A549 (cell line): ENCODE data around the gene PRDM11. TPM values are rescaled to one million over a fixed set of nuclear protein-coding genes. Genes with fewer than 3 reads are reported as not detected.

ENCODE experiments used
- ATAC-seq, 2 experiments: fragments of 200-7000 bp in 1 of 2; fragments of >200 bp in 1 of 2; cut with Nextera tagmentation in 1 of 2; cut with Tn5 transposase in 1 of 2; 3 replicates each; pipeline versions ENCODE4 v1.8.0 to v1.9.1; 2018 to 2020; ENCODE audit warnings: mild to moderate bottlenecking in 1 of 2, moderate library complexity in 1 of 2
- CTCF ChIA-PET: fragments of 300-600 bp; sonication (Branson Sonifier 250); formaldehyde crosslinking; extraction: SDS; loops from one replicate; lab custom pipeline; 2021; ENCODE audit warnings: antibody characterized with exemption, inconsistent platforms; lab: Yijun Ruan, JAX
- POLR2A ChIA-PET: fragments of 350-600 bp; formaldehyde crosslinking; extraction: SDS; loops from one replicate; lab custom pipeline; 2021; ENCODE audit warnings: antibody characterized with exemption, inconsistent platforms; lab: Yijun Ruan, JAX
- DNase-seq, 2 experiments: peaks; one replicate each; pipeline versions ENCODE4 v3.0.0 to v3.0.0-alpha.2; 2011 to 2016; ENCODE audit warnings: low read depth in 1 of 2, low spot score in 1 of 2
- FAIRE-seq: peaks from 2 replicates; lab custom pipeline; 2011; peaks lifted over from hg19 to GRCh38; lab: Jason Lieb, UNC
- H3K27ac ChIP-seq, 2 experiments: fragments of >200 bp; sonication (Bioruptor Twin); formaldehyde crosslinking; 3 replicates each; pipeline ENCODE4 v1.5.1; 2016 to 2017
- H3K4me1 ChIP-seq: fragments of >200 bp; sonication (Bioruptor Twin); formaldehyde crosslinking; 3 replicates; pipeline ENCODE4 v1.6.1; 2016
- H3K4me2 ChIP-seq: fragments of >200 bp; sonication (Bioruptor Twin); formaldehyde crosslinking; 3 replicates; pipeline ENCODE4 v1.6.1; 2016
- H3K4me3 ChIP-seq: fragments of >200 bp; sonication (Bioruptor Twin); formaldehyde crosslinking; 3 replicates; pipeline ENCODE4 v1.5.1; 2016
- H3K9me3 ChIP-seq: fragments of >200 bp; sonication (Bioruptor Twin); formaldehyde crosslinking; 3 replicates; pipeline ENCODE4 v1.6.1; 2016
- CBX2 ChIP-seq: fragments of 200-600 bp; sonication (generic); IDR thresholded peaks from 2 replicates; pipeline ENCODE4 v1.6.1; 2016; ENCODE audit warnings: low read depth, mild to moderate bottlenecking, borderline replicate concordance
- CBX8 ChIP-seq: fragments of 200-600 bp; sonication (generic); IDR thresholded peaks from 2 replicates; pipeline ENCODE4 v1.6.1; 2016
- CHD4 ChIP-seq: fragments of 200-600 bp; sonication (generic); IDR thresholded peaks from 2 replicates; pipeline ENCODE4 v1.6.1; 2016; ENCODE audit warnings: antibody characterized with exemption, mild to moderate bottlenecking, borderline replicate concordance
- CTCF ChIP-seq: fragments of >200 bp; sonication (Bioruptor Twin); formaldehyde crosslinking; IDR thresholded peaks from 3 replicates; pipeline ENCODE4 v1.5.1; 2016
- EHF ChIP-seq: fragments of 250-450 bp; sonication (Bioruptor Pico); IDR thresholded peaks from 2 replicates; pipeline ENCODE4 v1.5.0; 2020; ENCODE audit warnings: mild to moderate bottlenecking
- ELK1 ChIP-seq: fragments of 150-350 bp; IDR thresholded peaks from 2 replicates; pipeline ENCODE4 v1.6.1; 2014; ENCODE audit warnings: low read depth, mild to moderate bottlenecking, low read length
- EP300 ChIP-seq, 2 experiments: fragments of >200 bp; sonication (Bioruptor Twin); formaldehyde crosslinking; IDR thresholded peaks; 2 replicates in 1 of 2; 3 replicates in 1 of 2; pipeline ENCODE4 v1.6.1; 2016 to 2017
- FOXS1 ChIP-seq: fragments of 250-450 bp; sonication (Bioruptor Pico); IDR thresholded peaks from 2 replicates; pipeline ENCODE4 v1.5.0; 2020; ENCODE audit warnings: mild to moderate bottlenecking, moderate library complexity
- HDAC2 ChIP-seq: fragments of 200-600 bp; sonication (generic); IDR thresholded peaks from 2 replicates; pipeline ENCODE4 v1.6.1; 2016
- HES2 ChIP-seq: fragments of >200 bp; sonication (Bioruptor Twin); formaldehyde crosslinking; IDR thresholded peaks from 2 replicates; pipeline ENCODE4 v1.6.1; 2016
- HOXB13 ChIP-seq: fragments of 250-450 bp; sonication (Bioruptor Pico); IDR thresholded peaks from 2 replicates; pipeline ENCODE4 v1.5.0; 2020; ENCODE audit warnings: low read depth, mild to moderate bottlenecking, moderate library complexity
- JUNB ChIP-seq: fragments of >200 bp; sonication (Bioruptor Twin); formaldehyde crosslinking; IDR thresholded peaks from 2 replicates; pipeline ENCODE4 v1.6.1; 2016
- MYC ChIP-seq: IDR thresholded peaks from 2 replicates; pipeline ENCODE4 v1.6.1; 2012; ENCODE audit warnings: mild to moderate bottlenecking, inconsistent platforms, low read length, improper control_type of control experiment, borderline replicate concordance
- NFE2L2 ChIP-seq: fragments of 150-350 bp; conservative IDR thresholded peaks from 2 replicates; pipeline ENCODE4 v1.6.1; 2014; ENCODE audit warnings: low read length
- PHF8 ChIP-seq: fragments of 200-600 bp; sonication (generic); IDR thresholded peaks from 2 replicates; pipeline ENCODE4 v1.6.1; 2016; ENCODE audit warnings: low read depth, mild to moderate bottlenecking, antibody characterized with exemption, moderate library complexity, borderline replicate concordance
- POLR2A ChIP-seq: IDR thresholded peaks from 2 replicates; pipeline ENCODE4 v1.6.1; 2012; ENCODE audit warnings: mild to moderate bottlenecking, low read length
- RAD21 ChIP-seq, 2 experiments: fragments of >200 bp in 1 of 2; sonication (Bioruptor Twin) in 1 of 2; formaldehyde crosslinking in 1 of 2; IDR thresholded peaks in 1 of 2; conservative IDR thresholded peaks in 1 of 2; 2 replicates in 1 of 2; 3 replicates in 1 of 2; pipeline ENCODE4 v1.6.1; 2012 to 2018; ENCODE audit warnings: inconsistent platforms in 1 of 2
- RCOR1 ChIP-seq: fragments of 150-350 bp; IDR thresholded peaks from 2 replicates; pipeline ENCODE4 v1.6.1; 2014; ENCODE audit warnings: antibody characterized with exemption, low read length, low read depth
- RFX5 ChIP-seq: fragments of 450-650 bp; IDR thresholded peaks from 2 replicates; pipeline ENCODE4 v1.7.1; 2014; ENCODE audit warnings: antibody characterized with exemption, mild to moderate bottlenecking, moderate library complexity
- RNF2 ChIP-seq: fragments of 200-600 bp; sonication (generic); IDR thresholded peaks from 2 replicates; pipeline ENCODE4 v1.6.1; 2016; ENCODE audit warnings: low read depth, mild to moderate bottlenecking, antibody characterized with exemption, moderate library complexity, borderline replicate concordance
- SMC3 ChIP-seq: fragments of >200 bp; sonication (Bioruptor Twin); formaldehyde crosslinking; IDR thresholded peaks from 3 replicates; pipeline ENCODE4 v1.6.1; 2018; ENCODE audit warnings: inconsistent platforms
- TP53 ChIP-seq: fragments of 250-450 bp; sonication (Bioruptor Pico); IDR thresholded peaks from 2 replicates; pipeline ENCODE4 v1.5.0; 2021; ENCODE audit warnings: mild to moderate bottlenecking, moderate library complexity
- ZSCAN20 ChIP-seq: fragments of 250-450 bp; sonication (Bioruptor Pico); IDR thresholded peaks from 2 replicates; pipeline ENCODE4 v1.8.0; 2022; ENCODE audit warnings: mild to moderate bottlenecking, moderate library complexity
- WGBS: methylation state at CpG from one replicate; pipeline ENCODE4 v1.1.6; 2017; ENCODE audit errors: missing lambda C conversion rate; 5-methylcytosine and 5-hydroxymethylcytosine counted together
- polyA plus RNA-seq, 4 experiments: library from polyadenylated mRNA; depleted of rRNA in 3 of 4; stranded (reverse); fragments of >200 nt; fragmentation: RNase III in 1 of 4; extraction: RNeasy Plus Mini Kit Qiagen cat#74134 plus additional on column Dnase treatment in 1 of 4; gene quantifications; 2 replicates in 3 of 4; 3 replicates in 1 of 4; pipeline ENCODE4 v1.2.3, GENCODE V29; 2011 to 2017

The PRDM11 gene
- polyA plus RNA-seq, 2 of the 4 experiments (the other 2 are of a cell fraction): 4.3 to 5.3 TPM

- ATAC-seq: no peak
- CTCF ChIA-PET: interaction anchor here (1.0 to 41.5 kb wide), 33 partner anchors 11 to 898 kb away, joined by 3 to 1740 read pairs (median 9); partner anchors contain the start of gene SYT13
Measured at GRCh38 chr11:45109400-45109799, 37.0 kb upstream of the PRDM11 start.

GRCh38 chr11:45110562-45110961, 35.9 kb upstream of the PRDM11 start:
- no peak overlapping the region for H3K4me2 ChIP-seq
- POLR2A ChIA-PET: interaction anchor here (0.6 to 1.3 kb wide), 2 partner anchors 36 to 70 kb away, joined by 3 to 9 read pairs; no protein-coding TSS in a partner anchor
- TF ChIP-seq RFX5 (no peak), HES2 (no peak), SMC3 (peak; percentile 95), ZSCAN20 (CRISPR knock-in tag) (no peak), RAD21 (conservative IDR thresholded peaks at IDR 0.05 in 1 of 2, IDR thresholded peaks at IDR 0.05 in 1 of 2) (peak; percentile 91 to 93), EHF (CRISPR knock-in tag) (no peak), JUNB (no peak), CTCF (peak; percentile 81)
- FAIRE-seq: peak; percentile 79
- WGBS: 3% methylated on average over 10 of the region's 10 CpGs
- H3K27ac ChIP-seq: no peak overlapping the region
- ATAC-seq: peak; percentile 74 to 90; a peak in 5 of 6 replicates
- no peak overlapping the region for H3K4me3 ChIP-seq
- no peaks in the 10 kb centered on the region for H3K4me1 ChIP-seq
- CTCF ChIA-PET: interaction anchor here (0.5 to 41.5 kb wide), 92 partner anchors 9 to 896 kb away, joined by 3 to 1740 read pairs (median 5); partner anchors contain the start of gene SYT13
- peaks cover 6% of the 10 kb centered on the region; the same call in 1 of the 3 replicates for H3K9me3 ChIP-seq
- peak; percentile 70 to 78 for DNase-seq

More at GRCh38 chr11:45109400-45109799, 37.0 kb upstream of the PRDM11 start:
- POLR2A ChIA-PET: no interaction called here
- TF ChIP-seq POLR2A (no peak), HOXB13 (no peak), CHD4 (no peak), NFE2L2 (no peak)
- H3K4me1 ChIP-seq: no peaks in the 10 kb centered on the region
- no peak overlapping the region for H3K4me3 ChIP-seq
- no peak overlapping the region for H3K27ac ChIP-seq
- no peak overlapping the region for H3K4me2 ChIP-seq
- FAIRE-seq (no peak), DNase-seq (no peak)
- 59% methylated on average over 3 of the region's 3 CpGs for WGBS
- H3K9me3 ChIP-seq: no peaks in the 10 kb centered on the region

GRCh38 chr11:45113807-45114206, 32.6 kb upstream of the PRDM11 start:
- no peak for FAIRE-seq
- TF ChIP-seq RFX5 (no peak), CBX2 (no peak), NFE2L2 (no peak), RAD21 (conservative IDR thresholded peaks at IDR 0.05 in 1 of 2, IDR thresholded peaks at IDR 0.05 in 1 of 2) (no peak), HES2 (no peak), TP53 (CRISPR knock-in tag) (no peak), POLR2A (no peak), EP300 (IDR thresholded peaks at IDR 0.05) (no peak), MYC (no peak), ELK1 (no peak), FOXS1 (CRISPR knock-in tag) (no peak), SMC3 (no peak), PHF8 (no peak), HDAC2 (no peak), RCOR1 (no peak), CBX8 (no peak), RNF2 (no peak), HOXB13 (no peak)
- TF ChIP-seq, all 56 proteins: peak for 0
- H3K9me3 ChIP-seq: peaks cover 11% of the 10 kb centered on the region; the same call in 2 of the 3 replicates
- no peak overlapping the region for H3K4me3 ChIP-seq
- CTCF ChIA-PET: interaction anchor here (0.6 to 16.0 kb wide), 8 partner anchors 7 to 217 kb away, joined by 3 to 320 read pairs (median 4); partner anchors contain the start of gene SYT13
- no peak overlapping the region for H3K4me2 ChIP-seq
- H3K4me1 ChIP-seq: peaks cover 9% of the 10 kb centered on the region; the same call in 2 of the 3 replicates
- POLR2A ChIA-PET: no interaction called here
- ATAC-seq (no peak), DNase-seq (no peak)
- H3K27ac ChIP-seq: no peak overlapping the region
